HG02588 (cell line): Measurements from ENCODE around the gene RNLS.

Experiments used
- ATAC-seq: cut with Tn5 transposase; IDR thresholded peaks from one replicate; pipeline ENCODE4 v1.9.1; 2021; ENCODE audit warnings: mild to moderate bottlenecking, moderate library complexity; ENCODE audit not compliant: unreplicated experiment

Gene RNLS

DNA sequence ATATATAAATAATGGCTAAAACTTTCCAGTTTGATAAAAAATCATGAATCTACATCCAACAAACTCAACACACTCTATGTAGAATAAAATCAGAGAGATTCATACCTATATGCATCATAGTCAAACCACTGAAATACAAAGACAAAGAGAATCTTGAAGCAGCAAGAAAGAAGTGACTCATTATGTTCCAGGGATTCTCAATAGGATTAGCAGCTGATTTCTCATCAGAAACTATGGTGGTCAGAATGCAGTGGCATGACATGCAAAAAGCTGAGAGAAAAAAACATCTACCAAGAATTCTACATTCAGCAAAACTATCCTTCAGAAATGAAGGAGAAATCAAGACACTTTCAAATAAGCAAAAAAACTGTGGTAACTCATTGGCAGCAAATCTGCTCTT is 187.4 kb downstream of the RNLS start:
- no peak for ATAC-seq

GRCh38 chr10:88392222-88392621 is 190.9 kb downstream of the RNLS start:
- ATAC-seq, result peak; percentile 81

DNA sequence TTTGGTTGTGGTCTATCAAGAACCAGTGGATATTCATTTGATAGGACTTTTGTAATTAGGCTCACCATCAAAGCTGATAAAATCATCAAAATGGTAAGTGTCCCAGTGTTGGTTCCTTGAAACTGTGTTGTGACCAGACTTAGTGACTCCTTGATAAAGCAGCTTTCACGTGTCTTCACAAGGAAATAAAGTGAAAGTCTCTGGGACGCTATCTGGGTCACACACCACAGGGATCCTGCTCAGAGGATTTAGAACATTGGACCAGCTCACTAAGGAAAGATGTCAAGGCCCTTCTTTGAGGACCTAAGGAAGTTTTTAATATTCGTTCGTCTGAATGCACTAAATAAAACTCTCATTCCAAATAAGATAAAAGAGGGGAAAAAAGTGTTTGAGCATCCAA is 193.1 kb downstream of the RNLS start:
- no peak for ATAC-seq

DNA sequence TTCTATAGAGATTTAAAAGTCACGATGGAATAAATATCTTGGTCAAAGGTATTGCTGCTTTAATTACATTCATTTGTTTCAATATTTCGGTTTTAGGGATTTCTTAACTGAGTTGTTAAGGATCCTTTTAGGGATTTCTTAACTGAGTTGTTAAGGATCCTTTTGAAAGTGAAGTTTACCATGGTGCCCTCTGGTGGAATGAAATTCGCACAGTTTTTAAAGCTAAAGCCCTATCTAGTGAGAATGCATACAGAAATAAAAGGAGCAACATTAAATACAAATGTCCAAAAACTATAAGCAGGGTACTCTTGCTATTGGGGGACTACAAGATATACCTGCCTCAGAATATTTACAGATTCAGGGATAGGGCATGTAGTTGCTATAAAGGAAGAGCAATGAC is 193.7 kb downstream of the RNLS start:
- no peak for ATAC-seq

DNA sequence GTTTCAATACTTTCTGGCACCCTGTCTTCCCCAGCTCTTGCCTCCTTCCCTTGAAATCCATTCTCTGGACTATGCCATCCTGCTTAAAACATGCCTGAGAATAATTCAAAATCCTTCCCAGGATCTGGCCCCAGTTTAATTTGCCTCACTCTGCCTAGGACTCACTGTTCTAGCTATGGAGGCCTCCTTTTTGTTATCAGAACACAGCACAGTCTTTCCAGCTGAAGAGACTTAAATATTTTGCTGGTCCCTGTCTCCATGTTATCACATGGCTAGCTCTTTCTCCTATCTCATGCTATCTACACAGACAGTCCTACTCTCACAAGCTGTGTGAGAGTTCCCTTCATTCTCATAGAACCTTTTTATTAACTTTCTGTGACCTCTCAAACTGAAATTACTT is 194.8 kb downstream of the RNLS start:
- no peak for ATAC-seq

- ATAC-seq, result no peak
Observed at GRCh38 chr10:88386821-88387773, 196.0 kb downstream of the RNLS start.

DNA sequence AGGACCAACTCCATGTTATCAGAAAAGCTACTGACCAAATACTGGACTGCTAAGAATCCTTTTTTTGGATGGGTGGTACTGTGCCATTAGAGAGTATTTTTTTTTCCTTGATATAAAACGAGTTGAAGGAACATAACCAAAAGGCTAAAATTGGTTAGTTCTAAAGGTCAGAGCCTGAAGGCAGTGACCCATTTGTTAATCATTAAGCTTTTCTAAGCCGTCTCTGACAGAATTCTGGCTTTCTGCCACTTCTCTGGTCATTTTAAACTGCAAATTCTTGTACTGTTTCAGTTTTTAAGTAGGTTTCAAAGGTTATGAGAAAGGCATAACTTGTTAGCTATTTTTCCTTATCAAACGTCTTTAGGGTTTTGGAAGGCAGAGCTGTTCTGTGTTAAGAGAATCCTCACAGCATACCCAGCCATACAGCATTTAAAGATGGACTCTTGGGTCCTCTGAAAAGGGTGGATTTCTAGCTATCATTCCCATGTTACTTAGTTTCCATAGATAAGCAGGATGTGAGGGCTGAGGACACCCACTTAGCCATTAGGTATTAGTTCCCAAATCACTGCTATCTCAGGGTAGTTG is 196.8 kb downstream of the RNLS start:
- peak; percentile 39 for ATAC-seq

- ATAC-seq, result peak; percentile 68
Observed at GRCh38 chr10:88385601-88386203, 197.4 kb downstream of the RNLS start.

GRCh38 chr10:88383276-88383675 is 199.8 kb downstream of the RNLS start:
- ATAC-seq, result no peak

DNA sequence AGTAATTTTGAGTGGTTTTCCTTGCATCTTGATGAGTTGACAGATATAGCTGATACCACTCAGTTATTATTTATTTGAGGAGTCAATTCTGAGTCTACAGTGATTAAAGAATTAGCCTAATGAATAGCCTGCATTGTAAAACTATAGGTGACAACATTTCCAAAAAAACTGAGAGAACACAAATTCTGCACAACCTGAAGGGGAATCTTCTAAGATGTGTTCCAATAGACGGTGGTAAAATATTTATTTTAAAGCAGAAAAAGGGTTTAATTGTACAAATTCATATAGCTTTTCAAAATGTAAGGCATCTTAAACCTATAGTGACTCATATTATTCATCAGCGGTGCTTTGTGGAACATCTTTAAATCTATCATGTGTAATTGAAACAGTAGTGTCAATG is 200.4 kb downstream of the RNLS start:
- no peak for ATAC-seq

DNA sequence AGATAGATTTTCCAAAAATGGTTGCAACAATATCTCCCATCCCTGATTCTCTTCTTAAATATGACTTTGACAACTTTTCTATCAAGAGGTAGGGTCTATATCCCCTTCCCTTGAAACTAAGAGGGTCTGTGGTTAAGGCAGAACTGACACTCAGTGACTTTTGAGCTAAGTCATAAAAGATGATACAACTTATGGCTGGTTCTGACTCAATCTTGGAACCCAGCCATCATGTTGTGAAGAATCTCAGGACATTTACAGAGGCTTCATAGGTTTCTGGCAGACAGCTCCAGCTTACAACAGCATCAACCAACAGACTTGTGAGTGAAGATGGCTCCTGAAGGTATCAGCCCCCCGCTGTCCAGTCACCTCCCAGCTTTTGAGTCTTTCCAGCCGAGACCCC is 203.5 kb downstream of the RNLS start:
- no peak for ATAC-seq

- ATAC-seq, result no peak
Observed at GRCh38 chr10:88377510-88377909, 205.6 kb downstream of the RNLS start.

GRCh38 chr10:88374392-88375175 is 208.5 kb downstream of the RNLS start:
- ATAC-seq, result no peak

GRCh38 chr10:88372881-88373592 is 210.1 kb downstream of the RNLS start:
- ATAC-seq, result no peak

DNA sequence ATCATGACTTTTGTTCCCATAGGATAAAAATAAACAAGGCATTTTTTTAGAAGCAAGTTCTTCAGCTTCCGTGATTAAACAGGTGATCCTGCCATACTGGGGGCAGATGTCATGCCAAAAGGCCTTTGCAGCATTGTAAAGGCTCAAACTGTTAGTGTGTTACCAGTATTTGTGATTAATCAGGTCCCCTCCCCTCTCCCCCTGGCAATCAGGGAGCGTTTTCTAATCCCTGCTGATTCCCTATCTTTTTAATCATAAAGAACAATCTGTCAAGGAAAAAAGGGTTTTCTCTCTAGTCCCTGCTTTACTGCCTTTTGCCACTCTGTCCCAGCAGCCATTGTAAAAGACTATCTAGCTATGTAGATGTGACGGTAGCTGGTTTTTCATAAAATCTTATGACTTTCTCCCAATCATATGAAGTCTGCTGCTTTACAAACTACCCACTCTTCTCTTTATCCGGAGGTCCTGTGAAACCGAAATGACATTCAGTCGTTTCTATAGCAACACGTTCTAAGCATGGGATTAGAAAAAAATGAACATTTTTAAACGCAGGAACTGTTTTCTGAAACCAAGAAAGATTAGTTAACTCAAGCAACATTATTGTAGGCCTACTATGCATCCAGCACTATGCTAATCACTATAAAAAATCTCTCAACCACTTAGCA is 210.9 kb downstream of the RNLS start:
- ATAC-seq, result no peak

DNA sequence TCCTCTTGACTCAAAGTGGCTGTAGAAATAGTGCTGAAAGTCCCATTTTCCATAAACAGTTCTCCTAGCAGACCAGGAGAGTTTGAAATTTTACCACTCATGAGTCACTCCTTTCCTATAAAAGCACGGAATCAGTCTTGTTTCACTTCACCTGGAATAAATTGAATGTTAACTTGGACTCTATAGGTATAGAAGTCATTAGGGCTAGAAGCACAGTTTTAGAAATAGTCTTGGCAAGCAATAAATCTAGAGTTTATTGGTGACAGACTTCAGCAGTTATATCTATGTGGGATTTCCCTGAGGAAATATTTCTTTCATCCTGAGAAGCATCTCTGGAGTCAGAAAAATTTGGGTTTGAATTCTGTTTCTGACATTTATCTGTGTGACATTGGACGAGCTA is 212.4 kb downstream of the RNLS start:
- ATAC-seq, result no peak

DNA sequence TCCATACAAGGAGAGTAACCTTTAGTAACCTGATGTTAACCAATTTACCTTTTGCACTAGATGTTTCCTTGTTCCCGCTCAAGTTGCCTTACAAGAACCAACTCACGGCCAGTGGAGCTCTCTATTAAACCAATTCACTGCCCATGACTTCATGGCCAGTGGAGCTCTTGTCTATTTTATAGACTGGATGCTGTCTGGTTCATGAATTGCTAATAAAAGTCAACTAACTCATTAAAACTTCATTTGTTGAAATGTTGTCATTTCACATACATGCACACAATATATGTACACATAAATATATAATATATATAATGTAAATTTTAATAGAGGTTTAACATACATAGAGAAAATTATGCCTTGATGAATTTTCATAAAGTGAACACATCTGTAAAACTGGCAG is 216.3 kb downstream of the RNLS start:
- no peak for ATAC-seq

DNA sequence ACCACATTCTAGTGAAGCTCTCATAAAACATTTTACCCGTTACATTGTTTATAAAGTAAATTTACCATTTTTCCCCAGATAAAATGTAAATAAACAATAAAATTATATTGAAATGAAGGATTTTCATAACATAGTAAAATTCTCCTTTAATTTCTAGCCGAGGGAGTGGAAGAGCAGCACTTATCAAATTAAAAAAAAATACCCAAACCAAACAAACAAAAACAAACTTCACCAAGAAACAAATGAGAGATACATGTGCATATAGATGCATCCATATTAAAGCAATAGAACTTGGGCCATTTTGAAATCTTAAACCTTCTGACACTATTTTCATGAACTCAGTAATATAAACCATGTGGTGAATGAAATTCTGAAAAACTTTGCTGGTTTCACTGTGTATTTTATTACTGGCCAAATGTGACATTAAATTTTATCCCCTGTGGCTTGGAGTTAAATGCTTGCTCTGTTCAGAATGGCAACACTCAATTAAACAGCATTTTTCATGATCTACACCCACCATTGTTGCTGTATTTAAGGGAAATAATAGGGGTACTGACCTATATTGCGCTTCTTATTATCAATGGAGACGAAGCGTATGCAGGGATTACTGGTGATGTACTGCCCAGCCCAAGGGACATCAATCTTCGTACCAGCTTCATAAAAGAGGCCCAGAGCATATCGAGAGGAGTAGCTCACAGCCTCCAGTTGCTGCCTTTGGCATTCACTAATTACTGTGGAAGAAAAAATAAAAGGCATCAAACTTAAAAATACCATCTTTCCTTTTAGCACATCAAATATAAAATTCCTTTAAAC is 220.9 kb downstream of the RNLS start:
- ATAC-seq, result no peak

DNA sequence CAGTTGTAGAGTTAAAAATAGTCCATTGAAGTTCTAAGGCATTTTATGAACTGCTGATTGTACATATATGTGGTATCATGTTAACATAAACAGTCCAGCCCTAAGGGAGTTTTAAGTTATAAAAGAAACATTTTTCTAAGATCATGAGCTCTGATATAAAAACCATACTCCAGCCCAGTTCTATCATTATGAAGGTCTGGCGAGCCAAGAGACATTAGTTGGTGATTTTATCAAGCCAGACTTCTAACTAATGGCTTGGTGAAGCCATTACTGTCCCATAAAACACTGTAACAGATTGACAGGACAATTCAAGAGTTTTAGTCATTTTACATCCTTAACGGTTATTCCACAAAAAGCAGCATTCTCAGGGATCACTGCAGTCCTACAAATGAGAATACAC is 221.6 kb downstream of the RNLS start:
- no peak for ATAC-seq
